Fibroblast of villous mesenchyme (primary cell): ENCODE measurements around the gene SMLR1. TPM values are rescaled to one million over a fixed set of nuclear protein-coding genes. Genes with fewer than 3 reads are reported as not detected.

Experiments used
- DNase-seq: peaks from one replicate; pipeline ENCODE4 v3.0.0-alpha.2; 2010; ENCODE audit warnings: low read depth
- H3K4me3 ChIP-seq: 2 replicates; pipeline ENCODE4 v1.5.1; 2011; ENCODE audit warnings: low read depth, mild to moderate bottlenecking, low read length
- CTCF ChIP-seq: IDR thresholded peaks from 2 replicates; pipeline ENCODE4 v1.5.1; 2012; ENCODE audit warnings: low read depth, mild to moderate bottlenecking, low read length; ENCODE audit not compliant: insufficient read depth
- total RNA-seq: library from RNA; depleted of rRNA; stranded (reverse); fragments of >200 nt; gene quantifications from 2 replicates; pipeline ENCODE4 v1.2.3, GENCODE V29; 2012

SMLR1 gene
- total RNA-seq, 1 donor, result not detected

- no peak overlapping the region for H3K4me3 ChIP-seq
- TF ChIP-seq CTCF, result no peak
- DNase-seq, result peak; percentile 32
Measured at GRCh38 chr6:130810307-130811030, 16.7 kb upstream of the SMLR1 start.

- H3K4me3 ChIP-seq, result no peak overlapping the region
- TF ChIP-seq CTCF, result no peak
- DNase-seq, result no peak
Measured at GRCh38 chr6:130811932-130812331, 15.3 kb upstream of the SMLR1 start.

- TF ChIP-seq CTCF, result no peak
- DNase-seq, result no peak
- no peak overlapping the region for H3K4me3 ChIP-seq
Measured at GRCh38 chr6:130814506-130814905, 12.7 kb upstream of the SMLR1 start.

GRCh38 chr6:130815200-130816071, 11.8 kb upstream of the SMLR1 start:
- DNase-seq, result no peak
- H3K4me3 ChIP-seq, result no peak overlapping the region
- no peak for TF ChIP-seq CTCF

- no peak for TF ChIP-seq CTCF
- no peak for DNase-seq
- H3K4me3 ChIP-seq, result no peak overlapping the region
Measured at GRCh38 chr6:130822736-130823135, 4.5 kb upstream of the SMLR1 start.

GRCh38 chr6:130824978-130825694, 2.1 kb upstream of the SMLR1 start:
- TF ChIP-seq CTCF, result no peak
- no peak overlapping the region for H3K4me3 ChIP-seq
- no peak for DNase-seq
